Coronary artery (tissue), 2 donors: Measurements from ENCODE around the gene CLIC3.

ENCODE experiments used
- DNase-seq: peaks from one replicate; pipeline ENCODE4 v3.0.0-alpha.2; 2017; ENCODE audit warnings: low spot score
- H3K27ac ChIP-seq, 2 donors: fragments of 200-600 bp; sonication (generic); one replicate each; pipeline ENCODE4 v1.5.1; 2016 to 2019
- H3K4me3 ChIP-seq: fragments of 200-600 bp; sonication (generic); 2 replicates; pipeline ENCODE4 v1.5.1; 2016; ENCODE audit warnings: mild to moderate bottlenecking, moderate library complexity
- CTCF ChIP-seq: fragments of 200-600 bp; sonication (generic); IDR thresholded peaks from one replicate; pipeline ENCODE4 v1.5.1; 2019; ENCODE audit warnings: antibody characterized with exemption

CLIC3 gene

DNA sequence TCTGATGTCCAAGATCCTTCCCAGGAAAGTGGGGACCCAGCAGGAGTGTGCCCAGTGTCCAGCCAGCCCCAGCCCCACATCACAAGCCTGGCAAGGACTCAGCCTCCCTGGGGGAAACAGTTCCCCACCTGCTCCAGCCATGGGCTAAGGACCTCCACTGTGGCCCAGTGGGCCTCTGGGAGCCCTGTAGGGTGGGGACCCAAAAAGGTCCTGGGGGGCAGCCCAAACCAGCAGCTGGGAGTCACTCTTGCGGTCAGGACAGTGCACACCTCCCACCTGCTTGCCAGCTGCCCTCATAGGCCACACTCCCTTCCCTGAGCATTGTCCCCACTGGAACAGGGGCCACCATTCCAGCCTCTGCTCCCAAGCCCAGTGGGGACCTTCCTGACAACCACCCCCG lies 30.0 kb upstream of the CLIC3 start:
- peak overlapping the region; percentile 85 for H3K4me3 ChIP-seq
- DNase-seq: no peak
- H3K27ac ChIP-seq: peak overlapping the region in 1 of 2 donors; percentile 82

DNA sequence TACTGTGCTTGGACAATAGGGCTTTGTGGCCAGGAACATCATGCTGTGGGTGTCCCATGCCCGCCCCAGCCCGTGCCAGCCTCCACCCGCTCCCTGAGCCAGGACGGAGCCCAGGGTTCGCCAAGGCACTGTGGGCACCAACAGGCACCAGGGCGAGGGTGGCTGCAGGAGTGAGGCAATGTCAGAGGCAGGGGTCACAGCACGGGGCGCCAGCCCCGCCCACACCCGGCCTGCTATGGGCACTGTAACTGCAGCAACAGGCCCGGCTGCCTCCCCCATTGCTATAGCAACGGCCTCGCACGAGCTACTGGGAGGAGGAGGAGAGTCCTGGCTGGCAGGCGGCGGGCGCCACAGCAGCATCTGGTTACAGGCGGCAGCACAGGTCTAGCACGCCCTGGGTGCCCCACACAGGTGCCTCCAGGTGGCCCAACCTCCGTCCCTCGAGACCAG lies 29.2 kb upstream of the CLIC3 start:
- TF ChIP-seq CTCF: no peak
- no peak for DNase-seq
- Histone ChIP-seq H3K27ac (peak overlapping the region in 1 of 2 donors; percentile 38), H3K4me3 (no peak overlapping the region)

More for the DNA sequence above, 30.0 kb upstream of the CLIC3 start:
- TF ChIP-seq CTCF: no peak

DNA sequence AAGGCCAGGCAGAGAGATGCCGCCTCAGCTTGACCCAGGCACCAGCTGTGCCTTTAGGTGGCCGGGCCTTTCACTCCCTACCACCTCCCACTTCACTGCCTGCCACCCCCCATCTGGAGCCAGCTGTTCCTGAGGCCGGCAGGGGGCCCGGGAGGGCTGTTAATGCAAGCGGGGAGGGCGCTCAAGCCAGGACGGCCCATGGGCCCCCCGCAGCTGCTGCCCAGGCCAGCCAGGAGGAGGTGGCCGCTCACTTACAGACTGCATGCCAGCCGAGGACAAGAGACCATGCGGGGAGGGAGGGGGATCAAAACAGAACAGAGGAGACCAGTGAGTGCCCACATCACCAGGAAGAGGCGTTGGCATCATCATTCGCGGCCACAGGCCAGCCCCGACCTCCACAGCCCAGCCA lies 27.2 kb upstream of the CLIC3 start:
- TF ChIP-seq CTCF: no peak
- no peak for DNase-seq
- no peak overlapping the region for H3K4me3 ChIP-seq
- H3K27ac ChIP-seq: peak overlapping the region in 1 of 2 donors; percentile 37

DNA sequence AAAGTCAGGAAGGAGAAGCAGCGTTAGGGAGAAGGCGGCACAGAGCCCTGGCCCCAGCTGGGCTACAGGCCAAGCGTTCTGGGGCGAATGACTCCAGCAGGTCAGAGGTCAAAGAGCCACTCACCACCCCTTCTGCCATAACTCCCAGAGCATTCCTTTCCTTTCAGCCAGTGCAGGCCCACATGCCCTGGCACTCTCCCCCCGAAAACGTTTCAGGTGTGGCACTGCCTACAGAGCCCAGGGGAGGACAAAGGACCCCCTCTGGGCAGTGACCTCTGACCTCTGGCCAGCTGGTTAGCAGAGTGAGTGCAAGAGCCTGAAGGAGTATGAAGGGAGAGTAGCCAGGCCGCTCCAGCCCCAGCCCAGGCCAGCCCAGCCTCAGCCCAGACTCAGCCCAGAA lies 26.8 kb upstream of the CLIC3 start:
- H3K27ac ChIP-seq: peak overlapping the region in 1 of 2 donors; percentile 37
- no peak for TF ChIP-seq CTCF
- no peak for DNase-seq
- no peak overlapping the region for H3K4me3 ChIP-seq

GRCh38 chr9:137022662-137023008 lies 26.3 kb upstream of the CLIC3 start:
- Histone ChIP-seq H3K4me3 (no peak overlapping the region), H3K27ac (peak overlapping the region in 1 of 2 donors; percentile 22)
- DNase-seq: no peak
- TF ChIP-seq CTCF: no peak

DNA sequence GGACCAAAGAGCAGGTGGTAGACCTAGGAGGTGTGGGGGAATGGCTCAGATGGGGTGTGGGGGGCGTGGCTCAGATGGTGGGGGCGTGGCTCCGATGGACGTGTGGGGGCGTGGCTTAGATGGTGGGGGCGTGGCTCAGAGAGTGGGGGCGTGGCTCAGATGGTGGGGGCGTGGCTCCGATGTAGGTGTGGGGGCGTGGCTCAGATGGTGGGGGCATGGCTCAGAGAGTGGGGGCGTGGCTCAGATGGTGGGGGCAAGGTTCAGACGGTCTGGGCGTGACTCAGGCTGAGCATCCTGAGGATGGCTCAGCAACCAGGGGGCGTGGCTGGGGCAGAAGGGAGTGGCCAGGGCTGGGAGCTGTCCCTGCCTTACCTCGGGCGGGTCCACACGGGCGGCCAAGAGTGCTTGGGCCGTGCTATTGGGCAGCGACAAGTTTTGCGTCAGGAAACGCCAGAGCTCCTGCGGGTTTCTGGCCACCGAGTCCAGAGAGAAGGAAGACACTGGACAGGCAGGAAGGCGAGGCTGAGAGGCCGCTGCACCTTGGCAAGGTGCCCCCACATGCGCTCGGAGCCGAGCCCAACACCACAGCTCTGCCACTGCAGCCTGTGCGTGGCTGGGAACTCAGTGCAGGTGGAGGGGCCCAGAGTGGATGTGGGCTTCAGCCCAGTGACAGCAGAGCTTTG lies 25.8 kb upstream of the CLIC3 start:
- TF ChIP-seq CTCF: no peak
- DNase-seq: no peak
- Histone ChIP-seq H3K27ac (peak overlapping the region in 1 of 2 donors; percentile 22), H3K4me3 (no peak overlapping the region)

DNA sequence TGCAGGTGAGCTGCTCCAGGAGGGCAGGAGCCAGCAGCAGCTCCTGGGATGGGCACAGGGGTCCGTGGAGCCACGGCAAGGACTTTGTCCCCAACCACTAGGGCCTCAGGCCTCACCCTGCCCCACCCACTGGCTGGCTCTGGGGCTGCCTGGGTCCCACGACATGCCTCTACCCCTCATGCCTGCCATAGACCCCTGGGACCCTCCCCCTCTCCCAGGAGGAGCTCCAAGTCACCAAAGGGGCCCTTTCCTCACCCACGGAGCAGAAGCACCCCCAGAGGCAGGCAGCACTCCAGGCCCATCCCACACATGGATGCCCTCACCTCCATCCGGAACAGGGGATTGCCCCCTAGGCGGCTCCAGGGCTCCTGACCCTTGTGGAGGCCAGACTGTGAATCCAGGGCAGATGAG lies 25.2 kb upstream of the CLIC3 start:
- no peak for TF ChIP-seq CTCF
- Histone ChIP-seq H3K4me3 (no peak overlapping the region), H3K27ac (no peak overlapping the region)
- no peak for DNase-seq
